ENCODE results near the gene STK31. TPM values are rescaled to one million over a fixed set of nuclear protein-coding genes. Genes with fewer than 3 reads are reported as not detected.
"Not testable (repeated sequence)": the region's sequence is repeated elsewhere in the genome, so short reads cannot be mapped to it uniquely, and the experiment has no call there.

The STK31 gene
- total and polyA plus RNA-seq, 8 donors: 0.28 to 1.2 (median 0.71) TPM

GRCh38 chr7:23721456-23721855 lies 11.4 kb downstream of the STK31 start:
- no peak for TF ChIP-seq CTCF (IDR thresholded peaks at IDR 0.05)
- DNase-seq (no peak), ATAC-seq (no peak), FAIRE-seq (no peak)
- WGBS, 2 donors: 80 to 91% methylated on average over 4 of the region's 4 CpGs
- H3K4me3 ChIP-seq: no peak overlapping the region
- H3K9me3 ChIP-seq: no peaks in the 10 kb centered on the region
- H3K4me1 ChIP-seq: no peaks in the 10 kb centered on the region
- H3K36me3 ChIP-seq: no peaks in the 10 kb centered on the region
- intact Hi-C loops (cut with DNase I): no loop called here
- H3K27ac ChIP-seq: no peak overlapping the region
- no peaks in the 10 kb centered on the region for H3K27me3 ChIP-seq

- H3K4me3 ChIP-seq; H3K36me3 ChIP-seq; intact Hi-C loops (cut with DNase I); H3K27me3 ChIP-seq; H3K9me3 ChIP-seq; FAIRE-seq; H3K4me1 ChIP-seq; ATAC-seq; DNase-seq; H3K27ac ChIP-seq: not testable (repeated sequence)
- WGBS, 2 donors: 87 to 88% methylated on average over 19 to 21 of the region's 21 CpGs
These were observed 12.7 kb downstream of the STK31 start for GRCh38 chr7:23722587-23723216.

- FAIRE-seq; H3K36me3 ChIP-seq; H3K4me3 ChIP-seq; H3K9me3 ChIP-seq; ATAC-seq; H3K4me1 ChIP-seq; intact Hi-C loops (cut with DNase I); H3K27ac ChIP-seq; DNase-seq; H3K27me3 ChIP-seq: not testable (repeated sequence)
- 55 to 63% methylated on average over 4 of the region's 4 CpGs for WGBS, 2 donors
These were observed 14.1 kb downstream of the STK31 start for GRCh38 chr7:23724113-23724512.

- DNase-seq: no peak
- Histone ChIP-seq H3K4me1 (no peaks in the 10 kb centered on the region), H3K9me3 (no peaks in the 10 kb centered on the region), H3K27ac (no peak overlapping the region), H3K36me3 (no peaks in the 10 kb centered on the region), H3K27me3 (no peaks in the 10 kb centered on the region), H3K4me3 (no peak overlapping the region)
- no peak for ATAC-seq
- no peak for TF ChIP-seq CTCF (IDR thresholded peaks at IDR 0.05)
- intact Hi-C loops (cut with DNase I): no loop called here
- no peak for FAIRE-seq
These were observed 32.0 kb downstream of the STK31 start for GRCh38 chr7:23742051-23742450.

- Histone ChIP-seq H3K9me3 (no peaks in the 10 kb centered on the region), H3K27me3 (no peaks in the 10 kb centered on the region), H3K4me3 (no peak overlapping the region), H3K36me3 (no peaks in the 10 kb centered on the region), H3K4me1 (no peaks in the 10 kb centered on the region), H3K27ac (no peak overlapping the region)
- no peak for FAIRE-seq
- intact Hi-C loops (cut with DNase I): no loop called here
- TF ChIP-seq CTCF (IDR thresholded peaks at IDR 0.05): no peak
- WGBS, 2 donors: 94 to 95% methylated on average over 4 of the region's 4 CpGs
- ATAC-seq: no peak
- no peak for DNase-seq
These were observed 33.2 kb downstream of the STK31 start for GRCh38 chr7:23743226-23743625.

- H3K27ac ChIP-seq: no peak overlapping the region
- no peak overlapping the region for H3K4me3 ChIP-seq
- intact Hi-C loops (cut with DNase I): no loop called here
- WGBS, 2 donors: 73 to 77% methylated on average over 1 of the region's 1 CpG
- DNase-seq (no peak), ATAC-seq (no peak), FAIRE-seq (peak; percentile 60)
- H3K27me3 ChIP-seq: no peaks in the 10 kb centered on the region
- H3K36me3 ChIP-seq: no peaks in the 10 kb centered on the region
- no peak for TF ChIP-seq CTCF (IDR thresholded peaks at IDR 0.05)
- H3K4me1 ChIP-seq: no peaks in the 10 kb centered on the region
- H3K9me3 ChIP-seq: no peaks in the 10 kb centered on the region
These were observed 36.6 kb downstream of the STK31 start for GRCh38 chr7:23746629-23747028.
